Stimulated activated CD4-positive, alpha-beta T cell treated with anti-CD3 and anti-CD28 coated beads, Interleukin-1b, Interleukin-23, amount 100 ng/mL, for 4 hours (primary cell): ENCODE measurements around the gene ASF1A.

Experiments
- DNase-seq, 2 donors: peaks; one replicate each; pipeline ENCODE4 v3.0.0-alpha.2; 2020; ENCODE audit warnings: low read depth in 2 of 2

ASF1A gene

GRCh38 chr6:118913161-118913560, 19.2 kb downstream of the ASF1A start:
- DNase-seq, result no peak

GRCh38 chr6:118914598-118914997, 20.6 kb downstream of the ASF1A start:
- no peak for DNase-seq

- no peak for DNase-seq
These were observed 23.8 kb downstream of the ASF1A start for GRCh38 chr6:118917546-118918328.

GRCh38 chr6:118918329-118918725, 24.4 kb downstream of the ASF1A start:
- DNase-seq, result no peak

GRCh38 chr6:118921084-118921483, 27.1 kb downstream of the ASF1A start:
- DNase-seq, result no peak

- no peak for DNase-seq
These were observed 29.1 kb downstream of the ASF1A start for GRCh38 chr6:118923035-118923434.

- DNase-seq, result no peak
These were observed 36.7 kb downstream of the ASF1A start for GRCh38 chr6:118930680-118931079.

GRCh38 chr6:118931436-118931835, 37.5 kb downstream of the ASF1A start:
- DNase-seq, result no peak

- no peak for DNase-seq
These were observed 38.5 kb downstream of the ASF1A start for GRCh38 chr6:118932421-118932820.

GRCh38 chr6:118933855-118934460, 40.0 kb downstream of the ASF1A start:
- no peak for DNase-seq

GRCh38 chr6:118934461-118935330, 40.7 kb downstream of the ASF1A start, which contains the start of gene MCM9:
MCM9 (minus strand) TSS chr6:118935159; CDS start chr6:118931723, 3,436 bp downstream.
- peak; percentile 83 to 89 for DNase-seq

- no peak for DNase-seq
These were observed 41.3 kb downstream of the ASF1A start for GRCh38 chr6:118935331-118935668.

GRCh38 chr6:118935978-118936703, 42.2 kb downstream of the ASF1A start:
- no peak for DNase-seq

GRCh38 chr6:118939683-118940082, 45.7 kb downstream of the ASF1A start:
- DNase-seq, result no peak

- no peak for DNase-seq
These were observed 46.8 kb downstream of the ASF1A start for GRCh38 chr6:118940770-118941169.

GRCh38 chr6:118945217-118945616, 51.3 kb downstream of the ASF1A start:
- no peak for DNase-seq

GRCh38 chr6:118952683-118953082, 58.7 kb downstream of the ASF1A start:
- no peak for DNase-seq

GRCh38 chr6:118953391-118953790, 59.4 kb downstream of the ASF1A start:
- no peak for DNase-seq
